ENCODE results near the gene TCAP. TPM values are rescaled to one million over a fixed set of nuclear protein-coding genes. Genes with fewer than 3 reads are reported as not detected.

Gene TCAP
- total and polyA plus RNA-seq, 10 donors = 1.5 to 3.2 (median 2.2) TPM

DNA sequence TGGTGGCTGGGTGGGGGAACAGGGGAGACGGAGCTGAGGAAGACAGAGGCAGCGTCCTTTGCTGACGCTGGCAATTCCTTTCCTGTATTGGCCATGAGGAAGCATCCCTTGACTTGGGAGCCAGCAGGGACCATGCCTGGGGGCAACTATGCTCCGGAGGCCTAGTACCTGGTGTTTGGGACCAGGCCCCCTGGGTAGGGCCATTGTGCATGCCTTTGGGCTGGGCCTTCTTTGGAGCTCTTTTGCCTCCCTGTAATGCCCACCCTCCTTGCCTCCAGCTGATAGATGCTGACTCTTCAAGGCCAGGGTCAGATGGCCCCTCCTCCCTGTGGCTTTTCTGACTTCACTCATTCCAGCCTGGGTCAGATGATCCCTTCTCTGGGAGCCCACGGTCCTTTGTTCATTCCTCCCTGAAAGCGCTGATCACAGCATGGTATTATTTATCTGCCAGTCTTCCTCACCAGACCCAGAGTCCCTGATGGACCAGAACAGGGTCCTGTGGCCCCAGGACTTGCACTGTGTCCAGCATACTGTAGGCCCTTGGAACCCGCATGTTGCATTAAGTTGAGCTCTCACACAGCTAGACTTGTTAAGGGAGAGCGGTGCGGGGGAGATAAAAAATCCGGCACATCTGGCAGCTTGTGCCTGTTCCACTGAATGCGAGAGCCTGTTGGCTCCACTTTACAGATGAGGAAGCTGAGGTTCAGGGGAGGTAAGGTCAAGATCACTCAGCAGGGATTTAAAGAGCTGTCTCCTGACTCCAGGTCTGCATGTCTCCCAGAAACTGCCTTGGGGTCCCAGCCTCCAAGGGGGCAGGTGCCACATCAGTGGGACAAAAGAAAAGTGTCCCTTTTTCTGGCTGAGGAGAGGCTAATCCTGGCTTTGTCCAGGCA, 25.3 kb upstream of the TCAP start:
- Histone ChIP-seq H3K9me3 (no peaks in the 10 kb centered on the region), H3K27me3 (replicated peaks in 1 of 7) (no peaks in the 10 kb centered on the region), H3K27ac (peak overlapping the region in 3 of 8 donors; percentile 13 to 33 (median 29)), H3K4me1 (peaks cover 52 to 95% (median 87%) of the 10 kb centered on the region in 6 donors), H3K4me3 (peak overlapping the region in 1 of 8 donors; percentile 1), H3K36me3 (peaks cover 0 to 5% (median 0%) of the 10 kb centered on the region in 6 donors)
- intact Hi-C loops (cut with DNase I; ENCODE audit: low total_unique reads) = no loop called here
- no peak for DNase-seq
- WGBS, 5 donors = 80 to 86% (median 85%) methylated on average over 11 of the region's 11 CpGs
- no peak for TF ChIP-seq POLR2A (IDR thresholded peaks at IDR 0.05)
- no peak for TF ChIP-seq POLR2AphosphoS5 (IDR thresholded peaks at IDR 0.05)

DNA sequence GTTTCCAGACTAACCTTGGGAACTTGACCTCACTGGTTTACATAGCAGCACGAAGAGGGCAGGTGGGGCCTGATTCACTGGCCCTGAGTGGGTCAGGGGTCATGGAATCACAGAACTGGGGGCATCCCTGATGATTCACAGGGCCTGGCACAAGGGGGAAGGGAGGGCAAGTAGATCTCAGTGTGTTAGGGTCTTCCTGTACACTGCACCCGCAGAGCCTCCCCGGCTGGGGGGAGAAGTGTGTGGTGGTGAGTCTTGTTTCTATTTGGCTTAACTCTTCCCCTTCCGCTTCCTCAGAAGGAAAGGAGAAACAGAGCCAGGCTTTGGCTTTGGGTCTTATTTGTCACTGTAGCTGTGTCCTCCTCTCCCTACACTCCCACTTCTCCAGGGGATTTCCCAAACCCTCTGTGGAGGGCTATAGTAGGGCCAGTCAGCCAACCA, 24.5 kb upstream of the TCAP start:
- H3K36me3 ChIP-seq = peaks cover 0 to 11% (median 0%) of the 10 kb centered on the region in 6 donors
- no peaks in the 10 kb centered on the region for H3K9me3 ChIP-seq
- no peaks in the 10 kb centered on the region for H3K27me3 ChIP-seq (replicated peaks in 1 of 7)
- peaks cover 51 to 95% (median 82%) of the 10 kb centered on the region in 6 donors for H3K4me1 ChIP-seq
- TF ChIP-seq POLR2A (IDR thresholded peaks at IDR 0.05) (no peak), POLR2AphosphoS5 (IDR thresholded peaks at IDR 0.05) (no peak)
- TF ChIP-seq, protein P1, sequence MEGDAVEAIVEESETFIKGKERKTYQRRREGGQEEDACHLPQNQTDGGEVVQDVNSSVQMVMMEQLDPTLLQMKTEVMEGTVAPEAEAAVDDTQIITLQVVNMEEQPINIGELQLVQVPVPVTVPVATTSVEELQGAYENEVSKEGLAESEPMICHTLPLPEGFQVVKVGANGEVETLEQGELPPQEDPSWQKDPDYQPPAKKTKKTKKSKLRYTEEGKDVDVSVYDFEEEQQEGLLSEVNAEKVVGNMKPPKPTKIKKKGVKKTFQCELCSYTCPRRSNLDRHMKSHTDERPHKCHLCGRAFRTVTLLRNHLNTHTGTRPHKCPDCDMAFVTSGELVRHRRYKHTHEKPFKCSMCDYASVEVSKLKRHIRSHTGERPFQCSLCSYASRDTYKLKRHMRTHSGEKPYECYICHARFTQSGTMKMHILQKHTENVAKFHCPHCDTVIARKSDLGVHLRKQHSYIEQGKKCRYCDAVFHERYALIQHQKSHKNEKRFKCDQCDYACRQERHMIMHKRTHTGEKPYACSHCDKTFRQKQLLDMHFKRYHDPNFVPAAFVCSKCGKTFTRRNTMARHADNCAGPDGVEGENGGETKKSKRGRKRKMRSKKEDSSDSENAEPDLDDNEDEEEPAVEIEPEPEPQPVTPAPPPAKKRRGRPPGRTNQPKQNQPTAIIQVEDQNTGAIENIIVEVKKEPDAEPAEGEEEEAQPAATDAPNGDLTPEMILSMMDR (IDR thresholded peaks at IDR 0.05 in 8 of 11, conservative IDR thresholded peaks at IDR 0.05 in 3 of 11) = no peak
- H3K4me3 ChIP-seq = peak overlapping the region in 1 of 8 donors; percentile 1
- intact Hi-C loops (cut with DNase I; ENCODE audit: low total_unique reads) = no loop called here
- no peak for DNase-seq
- WGBS, 5 donors = 25 to 32% (median 27%) methylated on average over 4 of the region's 4 CpGs
- H3K27ac ChIP-seq = peak overlapping the region in 3 of 8 donors; percentile 13 to 29 (median 29)

DNA sequence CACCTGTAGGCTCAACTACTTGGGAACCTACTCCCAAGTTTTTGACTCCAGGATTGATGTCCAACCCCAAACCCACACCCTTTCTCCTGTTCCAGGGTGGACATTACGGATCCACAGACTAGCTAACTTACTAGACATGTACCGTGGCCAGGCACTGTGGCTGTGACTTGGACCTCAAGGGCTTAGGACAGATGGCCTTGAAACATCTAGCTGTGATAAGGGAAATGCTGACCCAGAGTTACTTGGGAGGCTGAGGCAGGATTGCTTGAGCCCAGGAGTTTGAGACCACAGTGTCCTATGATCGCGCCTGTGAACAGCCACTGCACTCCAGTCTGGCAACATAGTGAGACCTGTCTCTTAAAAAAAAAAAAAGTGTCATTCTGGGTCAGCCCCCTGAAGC, 24.1 kb upstream of the TCAP start:
- DNase-seq = no peak
- TF ChIP-seq POLR2A (IDR thresholded peaks at IDR 0.05) (no peak), POLR2AphosphoS5 (IDR thresholded peaks at IDR 0.05) (no peak)
- TF ChIP-seq, protein P1 (IDR thresholded peaks at IDR 0.05 in 8 of 11, conservative IDR thresholded peaks at IDR 0.05 in 3 of 11) = no peak
- intact Hi-C loops (cut with DNase I; ENCODE audit: low total_unique reads) = no loop called here
- no peaks in the 10 kb centered on the region for H3K27me3 ChIP-seq (replicated peaks in 1 of 7)
- peaks cover 0 to 13% (median 0%) of the 10 kb centered on the region in 6 donors for H3K36me3 ChIP-seq
- peak overlapping the region in 1 of 8 donors; percentile 1 for H3K4me3 ChIP-seq
- H3K4me1 ChIP-seq = peaks cover 51 to 93% (median 79%) of the 10 kb centered on the region in 6 donors
- H3K9me3 ChIP-seq = no peaks in the 10 kb centered on the region
- H3K27ac ChIP-seq = peak overlapping the region in 3 of 8 donors; percentile 13 to 46 (median 29)
- WGBS, 5 donors = 83 to 91% (median 90%) methylated on average over 4 of the region's 4 CpGs

DNA sequence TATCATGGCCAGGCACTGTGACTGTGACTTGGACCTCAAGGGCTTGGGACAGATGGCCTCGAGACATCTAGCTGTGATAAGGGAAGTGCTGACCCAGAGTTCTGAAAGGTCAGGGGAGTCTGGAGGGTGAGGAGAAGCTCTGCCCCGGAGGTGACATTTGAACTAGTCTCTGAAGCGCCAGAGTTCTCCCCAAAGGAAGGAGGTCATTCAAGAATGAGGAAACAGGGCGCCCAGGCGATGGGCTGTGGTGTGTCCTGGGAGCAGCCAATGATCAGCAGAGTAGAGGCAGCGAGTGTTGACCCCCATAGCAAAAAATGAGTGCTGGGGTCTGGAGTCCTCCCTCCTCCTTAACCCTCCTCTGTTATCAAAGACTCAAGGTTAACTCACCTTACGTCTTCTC, 23.3 kb upstream of the TCAP start:
- 52 to 70% (median 56%) methylated on average over 7 of the region's 7 CpGs for WGBS, 5 donors
- Histone ChIP-seq H3K4me3 (no peak overlapping the region), H3K9me3 (no peaks in the 10 kb centered on the region), H3K27me3 (replicated peaks in 1 of 7) (no peaks in the 10 kb centered on the region), H3K36me3 (peaks cover 0 to 21% (median 0%) of the 10 kb centered on the region in 6 donors), H3K4me1 (peaks cover 46 to 94% (median 72%) of the 10 kb centered on the region in 6 donors), H3K27ac (peak overlapping the region in 2 of 8 donors; percentile 18 to 46)
- DNase-seq = no peak
- intact Hi-C loops (cut with DNase I; ENCODE audit: low total_unique reads) = no loop called here
- no peak for TF ChIP-seq POLR2A (IDR thresholded peaks at IDR 0.05)
- TF ChIP-seq POLR2AphosphoS5 (IDR thresholded peaks at IDR 0.05) = peak in 1 of 3 donors; percentile 5

Measured in spleen (tissue), 11 donors.